GM12874 (cell line): ENCODE data around the gene ALAS2.

Experiments
- CTCF ChIP-seq: IDR thresholded peaks from 2 replicates; pipeline ENCODE4 v1.5.1; 2011; ENCODE audit warnings: low read depth, mild to moderate bottlenecking, control low read depth, low read length, moderate library complexity; ENCODE audit not compliant: insufficient read depth

ALAS2 gene

DNA sequence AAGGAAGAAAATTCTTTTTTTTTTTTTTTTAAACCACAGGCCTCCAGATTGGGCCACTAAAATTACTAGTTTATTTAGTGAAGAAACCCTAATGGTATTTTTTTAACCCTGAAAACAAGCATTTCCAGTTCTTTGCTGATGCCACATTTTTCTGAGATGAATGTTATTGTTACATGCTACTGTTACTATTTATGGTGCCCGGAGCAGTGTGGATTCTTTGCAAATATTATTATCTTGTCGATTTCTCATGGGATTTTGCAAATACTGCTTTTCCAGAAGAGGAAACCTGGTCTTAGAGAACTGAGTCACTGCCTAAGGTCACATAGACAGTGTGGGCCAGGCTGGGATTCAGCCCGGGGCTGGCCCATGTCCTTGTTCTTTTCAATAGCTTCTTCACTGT, 8.7 kb upstream of the ALAS2 start:
- no peak for TF ChIP-seq CTCF

GRCh38 chrX:55033429-55033828, 2.7 kb upstream of the ALAS2 start:
- TF ChIP-seq CTCF: no peak

DNA sequence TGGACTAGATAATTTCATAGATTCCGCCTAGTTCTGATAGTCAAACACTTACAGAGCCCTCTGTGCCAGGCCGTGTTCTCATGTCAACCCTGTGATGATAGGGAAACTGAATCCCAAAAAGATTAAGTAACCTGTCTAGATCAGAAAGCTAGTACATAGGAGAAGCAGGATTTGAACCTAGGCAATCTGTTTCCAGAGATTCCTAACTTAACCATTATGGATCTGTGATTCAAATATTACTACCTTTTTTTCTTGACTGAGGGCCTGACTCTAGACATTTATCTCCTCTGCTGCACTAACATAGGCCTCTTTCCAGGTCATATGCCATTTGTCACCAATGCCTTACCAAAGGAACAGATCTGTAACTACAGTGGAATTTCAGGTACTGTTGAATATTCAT, 1.5 kb downstream of the ALAS2 start:
- TF ChIP-seq CTCF: no peak

- TF ChIP-seq CTCF: no peak
Observed at GRCh38 chrX:55028611-55029010, 2.2 kb downstream of the ALAS2 start.

DNA sequence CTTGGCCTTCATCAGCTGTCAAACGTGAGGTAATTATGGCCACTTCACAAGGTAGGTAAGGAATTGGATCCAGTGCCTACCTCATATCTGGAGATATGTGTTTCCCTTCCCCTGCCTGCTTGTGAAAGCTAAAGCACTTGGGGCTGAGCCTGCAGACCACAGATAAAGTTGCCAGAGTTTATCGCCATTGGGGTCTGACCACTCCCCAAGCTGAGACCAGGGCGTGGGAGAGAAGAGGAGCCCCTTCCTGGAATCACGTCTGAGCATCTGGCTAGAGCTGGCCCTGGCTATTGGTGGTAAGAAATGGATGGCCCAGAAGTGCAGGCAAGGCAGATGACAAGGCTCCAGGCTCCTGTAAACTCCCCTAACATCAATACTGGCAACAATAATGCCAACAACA, 2.7 kb downstream of the ALAS2 start:
- no peak for TF ChIP-seq CTCF

- TF ChIP-seq CTCF: no peak
Observed at GRCh38 chrX:55026840-55027239, 3.9 kb downstream of the ALAS2 start.

DNA sequence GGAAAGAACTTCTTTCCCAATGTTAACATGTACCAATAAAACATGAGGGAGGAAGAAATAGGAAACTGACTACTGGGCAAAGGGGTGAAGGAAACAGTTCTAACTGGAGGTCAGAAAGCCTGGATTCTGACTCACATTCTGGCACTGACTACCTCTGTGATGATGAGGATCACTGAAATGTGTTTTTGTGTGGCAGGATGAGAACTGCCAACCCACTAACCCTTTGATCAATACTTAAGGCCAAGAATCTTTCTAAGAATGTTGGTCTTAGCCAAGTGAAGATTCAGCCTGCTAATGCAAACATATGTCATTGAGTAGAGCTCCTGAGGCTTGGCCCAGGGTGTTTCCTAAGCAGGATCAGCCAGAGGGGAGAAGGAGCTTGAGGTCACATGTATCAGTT, 4.6 kb downstream of the ALAS2 start:
- TF ChIP-seq CTCF: no peak

DNA sequence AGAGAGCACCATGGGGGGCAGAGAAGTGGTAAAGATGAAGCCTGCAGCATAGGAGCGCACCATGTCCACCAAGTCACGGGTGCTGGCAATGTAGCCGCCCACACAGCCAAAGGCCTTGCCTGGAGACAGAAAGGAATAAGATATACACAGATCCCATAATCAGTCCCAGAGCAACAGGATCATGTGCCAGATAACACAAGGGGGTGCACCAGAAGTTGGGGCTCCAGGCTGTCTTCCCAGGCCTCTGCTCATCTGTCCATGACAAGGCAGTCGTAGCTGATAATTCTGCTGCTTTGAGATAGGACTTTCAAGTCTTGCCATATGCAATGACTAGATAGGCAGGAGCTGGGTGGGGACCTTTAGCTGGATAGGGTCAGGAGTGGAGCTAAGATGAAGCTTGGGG, 15.9 kb downstream of the ALAS2 start:
- no peak for TF ChIP-seq CTCF
